ENCODE measurements around the gene FBXL16.

The FBXL16 gene

DNA sequence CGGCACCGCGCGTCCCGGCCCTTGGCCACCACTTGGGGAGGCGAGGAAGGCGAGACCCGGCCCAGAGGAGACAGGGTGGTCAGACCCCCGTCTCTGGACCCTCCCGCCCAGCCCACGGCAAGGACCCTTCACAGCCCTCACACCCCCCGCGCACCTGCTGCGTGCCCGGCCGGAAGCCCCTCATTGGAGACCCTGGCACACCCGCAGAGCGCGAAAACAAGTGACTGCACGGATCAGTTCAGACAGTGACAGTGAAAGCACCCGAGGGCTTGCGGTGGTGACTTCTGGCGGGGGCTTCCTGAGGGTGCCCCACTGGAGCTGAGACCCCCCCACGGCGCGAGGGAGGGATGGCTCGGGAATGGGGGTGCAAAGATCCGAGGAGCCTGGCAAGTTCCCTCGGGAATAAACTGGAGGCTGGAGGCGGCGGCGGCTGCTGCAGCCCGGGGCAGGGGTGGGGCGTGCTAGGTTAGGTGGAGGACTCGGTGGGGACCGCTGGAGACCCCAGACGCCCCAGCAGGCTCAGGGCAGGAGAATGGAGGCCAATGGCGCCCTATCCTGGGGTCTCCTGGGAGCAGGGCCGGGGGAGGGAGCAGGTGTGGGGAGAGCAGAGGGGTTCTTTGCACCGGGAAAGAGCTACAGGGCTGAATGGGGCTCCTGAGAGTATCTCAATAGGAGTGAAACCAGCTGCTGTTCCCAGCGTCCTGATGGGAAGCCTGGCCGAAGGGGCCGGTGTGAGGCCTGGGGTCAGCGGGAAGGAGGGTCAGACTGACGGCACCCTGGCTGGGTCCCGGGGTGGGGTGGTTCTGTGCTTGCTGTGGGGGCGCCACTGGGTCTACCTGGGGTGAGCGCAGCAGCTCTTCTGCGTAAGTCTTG lies 824 bp upstream of the FBXL16 start:
- Histone ChIP-seq H3F3A (ENCODE audit: insufficient read depth, low read length) (no peaks in the 10 kb centered on the region), H3K9me3 (replicated peaks; ENCODE audit: insufficient read depth, low read length) (no peaks in the 10 kb centered on the region), H3K4me1 (ENCODE audit: low read length) (no peaks in the 10 kb centered on the region), H3K9ac (ENCODE audit: low read length) (no peak overlapping the region), H3K27ac (ENCODE audit: low read length) (no peak overlapping the region), H3K36me3 (replicated peaks; ENCODE audit: insufficient read depth, low read length) (no peaks in the 10 kb centered on the region), H3K27me3 (replicated peaks; ENCODE audit: insufficient read depth, low read length) (peaks cover 81% of the 10 kb centered on the region), H3K9me2 (replicated peaks; ENCODE audit: insufficient read depth, low read length) (no peaks in the 10 kb centered on the region), H4K20me1 (ENCODE audit: insufficient read depth, low read length) (no peaks in the 10 kb centered on the region), H3K4me3 (ENCODE audit: low read length) (no peak overlapping the region), H3K79me2 (ENCODE audit: low read length) (no peaks in the 10 kb centered on the region), H3K4me2 (ENCODE audit: low read depth, low read length) (no peak overlapping the region), H2AFZ (ENCODE audit: low read length) (no peak overlapping the region)
- TF ChIP-seq CTCF (IDR thresholded peaks at IDR 0.05; ENCODE audit: low read length) (no peak), EZH2phosphoT487 (IDR thresholded peaks at IDR 0.05; ENCODE audit: low read length) (no peak), EZH2 (optimal IDR thresholded peaks at IDR 0.05; ENCODE audit: low read depth, low read length) (no peak)
- DNase-seq: no peak

- H3K79me2 ChIP-seq (ENCODE audit: low read length): no peaks in the 10 kb centered on the region
- no peak overlapping the region for H3K4me2 ChIP-seq (ENCODE audit: low read depth, low read length)
- no peak overlapping the region for H3K4me3 ChIP-seq (ENCODE audit: low read length)
- TF ChIP-seq EZH2phosphoT487 (IDR thresholded peaks at IDR 0.05; ENCODE audit: low read length) (no peak), EZH2 (optimal IDR thresholded peaks at IDR 0.05; ENCODE audit: low read depth, low read length) (no peak), CTCF (IDR thresholded peaks at IDR 0.05; ENCODE audit: low read length) (no peak)
- H3K9ac ChIP-seq (ENCODE audit: low read length): no peak overlapping the region
- H3K36me3 ChIP-seq (replicated peaks; ENCODE audit: insufficient read depth, low read length): no peaks in the 10 kb centered on the region
- H3K27me3 ChIP-seq (replicated peaks; ENCODE audit: insufficient read depth, low read length): peaks cover 80% of the 10 kb centered on the region
- H3F3A ChIP-seq (ENCODE audit: insufficient read depth, low read length): no peaks in the 10 kb centered on the region
- DNase-seq: no peak
- H4K20me1 ChIP-seq (ENCODE audit: insufficient read depth, low read length): no peaks in the 10 kb centered on the region
- no peaks in the 10 kb centered on the region for H3K9me2 ChIP-seq (replicated peaks; ENCODE audit: insufficient read depth, low read length)
- H3K4me1 ChIP-seq (ENCODE audit: low read length): no peaks in the 10 kb centered on the region
- no peaks in the 10 kb centered on the region for H3K9me3 ChIP-seq (replicated peaks; ENCODE audit: insufficient read depth, low read length)
- no peak overlapping the region for H3K27ac ChIP-seq (ENCODE audit: low read length)
- H2AFZ ChIP-seq (ENCODE audit: low read length): no peak overlapping the region
These were observed 835 bp downstream of the FBXL16 start for GRCh38 chr16:704552-705380.

- no peak overlapping the region for H3K4me2 ChIP-seq (ENCODE audit: low read depth, low read length)
- no peaks in the 10 kb centered on the region for H3K9me2 ChIP-seq (replicated peaks; ENCODE audit: insufficient read depth, low read length)
- H3K27ac ChIP-seq (ENCODE audit: low read length): no peak overlapping the region
- peaks cover 78% of the 10 kb centered on the region for H3K27me3 ChIP-seq (replicated peaks; ENCODE audit: insufficient read depth, low read length)
- H3K36me3 ChIP-seq (replicated peaks; ENCODE audit: insufficient read depth, low read length): no peaks in the 10 kb centered on the region
- no peaks in the 10 kb centered on the region for H4K20me1 ChIP-seq (ENCODE audit: insufficient read depth, low read length)
- no peaks in the 10 kb centered on the region for H3K79me2 ChIP-seq (ENCODE audit: low read length)
- DNase-seq: no peak
- TF ChIP-seq CTCF (IDR thresholded peaks at IDR 0.05; ENCODE audit: low read length) (no peak), EZH2 (optimal IDR thresholded peaks at IDR 0.05; ENCODE audit: low read depth, low read length) (no peak), EZH2phosphoT487 (IDR thresholded peaks at IDR 0.05; ENCODE audit: low read length) (no peak)
- no peaks in the 10 kb centered on the region for H3F3A ChIP-seq (ENCODE audit: insufficient read depth, low read length)
- H3K4me1 ChIP-seq (ENCODE audit: low read length): no peaks in the 10 kb centered on the region
- no peak overlapping the region for H3K9ac ChIP-seq (ENCODE audit: low read length)
- no peak overlapping the region for H3K4me3 ChIP-seq (ENCODE audit: low read length)
- H2AFZ ChIP-seq (ENCODE audit: low read length): no peak overlapping the region
- no peaks in the 10 kb centered on the region for H3K9me3 ChIP-seq (replicated peaks; ENCODE audit: insufficient read depth, low read length)
These were observed 1.6 kb downstream of the FBXL16 start for GRCh38 chr16:704047-704446.
